K562 (cell line): Measurements from ENCODE around the gene CDKN2B. TPM values are rescaled to one million over a fixed set of nuclear protein-coding genes. Genes with fewer than 3 reads are reported as not detected.

Source experiments
- ATAC-seq: fragments of 200-7000 bp; cut with Tn5 transposase; 3 replicates; pipeline ENCODE4 v1.9.1; 2020; ENCODE audit warnings: moderate library complexity
- BruUV-seq: library from RNA; stranded (reverse); fragments of 400-500 nt; replicated peaks from 2 replicates; lab custom pipeline; 2021; lab: Mats Ljungman, UMichigan
- CTCF ChIA-PET: fragments of 300-600 bp; formaldehyde crosslinking; extraction: SDS; loops from one replicate; lab custom pipeline; 2021; ENCODE audit warnings: low intra/inter-chr PET ratio; lab: Yijun Ruan, JAX
- POLR2A ChIA-PET: fragments of 300-600, 350-650 bp; sonication (Branson Sonifier 250); formaldehyde crosslinking; extraction: SDS; loops from one replicate; lab custom pipeline; 2021; ENCODE audit warnings: antibody characterized with exemption, inconsistent platforms; lab: Yijun Ruan, JAX
- DNase-seq, 4 experiments: peaks; one replicate each; pipeline versions ENCODE4 v3.0.0 to v3.0.0-alpha.2; 2011 to 2018; ENCODE audit warnings: low spot score in 3 of 4, mixed read lengths in 3 of 4; ENCODE audit errors: extremely low read depth in 1 of 4
- FAIRE-seq: peaks from 2 replicates; lab custom pipeline; 2011; peaks lifted over from hg19 to GRCh38; lab: Jason Lieb, UNC
- H2AFZ ChIP-seq: 2 replicates; pipeline ENCODE4 v1.6.0; 2011; ENCODE audit warnings: low read depth, low read length, control low read depth, inconsistent platforms
- H3K27ac ChIP-seq: fragments of 200-600 bp; 3 replicates; pipeline ENCODE4 v1.8.0; 2011; ENCODE audit warnings: low read depth, mild to moderate bottlenecking, control low read depth, inconsistent platforms, low read length, moderate library complexity, mixed read lengths; ENCODE audit errors: extremely low read depth
- H3K27me3 ChIP-seq, 2 experiments: fragments of 300-600 bp in 1 of 2; 2 replicates in 1 of 2; 3 replicates in 1 of 2; pipeline versions ENCODE4 v1.6.0 to v1.8.0; 2011; ENCODE audit warnings: inconsistent platforms in 2 of 2, low read length in 2 of 2, mild to moderate bottlenecking in 1 of 2, mixed read lengths in 1 of 2, moderate library complexity in 1 of 2; ENCODE audit not compliant: control insufficient read depth in 2 of 2, insufficient read depth in 2 of 2
- H3K36me3 ChIP-seq: fragments of 300-600 bp; 3 replicates; pipeline ENCODE4 v1.8.0; 2011; ENCODE audit warnings: mild to moderate bottlenecking, low read length, inconsistent platforms; ENCODE audit not compliant: control insufficient read depth, insufficient read depth
- H3K4me1 ChIP-seq, 2 experiments: fragments of 200-600 bp in 1 of 2; replicated peaks in 1 of 2; 2 replicates in 1 of 2; 3 replicates in 1 of 2; pipeline versions ENCODE4 v1.5.1 to v1.8.0; 2011; ENCODE audit warnings: inconsistent platforms in 2 of 2, low read length in 2 of 2, mild to moderate bottlenecking in 1 of 2, mixed read lengths in 1 of 2, moderate library complexity in 1 of 2; ENCODE audit not compliant: control insufficient read depth in 2 of 2, insufficient read depth in 2 of 2
- H3K4me2 ChIP-seq: 2 replicates; pipeline ENCODE4 v1.6.1; 2011; ENCODE audit warnings: low read length, control low read depth, inconsistent platforms, mixed read lengths; ENCODE audit not compliant: insufficient read depth
- H3K4me3 ChIP-seq: fragments of 200-600 bp; sonication (generic), shearing (Covaris generic); 2 replicates; pipeline ENCODE4 v1.5.1; 2016; ENCODE audit warnings: control low read depth, inconsistent platforms
- H3K79me2 ChIP-seq: fragments of 200-600 bp; 3 replicates; pipeline ENCODE4 v1.8.0; 2011; ENCODE audit warnings: low read length, inconsistent platforms; ENCODE audit not compliant: control insufficient read depth, insufficient read depth
- H3K9ac ChIP-seq, 2 experiments: 2 replicates each; pipeline versions ENCODE4 v1.6.0 to v1.6.1; 2011; ENCODE audit warnings: low read depth in 2 of 2, low read length in 2 of 2, control low read depth in 1 of 2, inconsistent platforms in 1 of 2, mild to moderate bottlenecking in 1 of 2, mixed read lengths in 1 of 2; ENCODE audit not compliant: insufficient read depth in 1 of 2
- H3K9me1 ChIP-seq: one replicate; pipeline ENCODE4 v1.6.0; 2011; ENCODE audit warnings: inconsistent platforms, mild to moderate bottlenecking, low read length, moderate library complexity; ENCODE audit not compliant: control insufficient read depth, insufficient read depth
- H3K9me3 ChIP-seq: replicated peaks from 2 replicates; pipeline ENCODE4 v1.5.1; 2011; ENCODE audit warnings: low read depth, low read length, inconsistent platforms; ENCODE audit not compliant: control insufficient read depth, insufficient read depth
- H4K20me1 ChIP-seq: replicated peaks from 2 replicates; pipeline ENCODE4 v1.6.1; 2011; ENCODE audit warnings: low read length, inconsistent platforms, mixed read lengths; ENCODE audit not compliant: control insufficient read depth, insufficient read depth
- AFF4 ChIP-seq: sonication (generic); formaldehyde crosslinking; IDR thresholded peaks from 2 replicates; pipeline ENCODE4 v1.8.0; 2023; ENCODE audit warnings: mild to moderate bottlenecking, missing genetic modification reagents
- CBFB ChIP-seq: sonication (generic); formaldehyde crosslinking; IDR thresholded peaks from 2 replicates; pipeline ENCODE4 v1.4.0; 2020; ENCODE audit warnings: mild to moderate bottlenecking, missing genetic modification reagents
- HDAC6 ChIP-seq: IDR thresholded peaks from 2 replicates; pipeline ENCODE4 v1.6.1; 2012; ENCODE audit warnings: low read depth, mild to moderate bottlenecking, control low read depth, inconsistent platforms, low read length, moderate library complexity
- KDM1A ChIP-seq, 2 experiments: fragments of 450-650 bp; IDR thresholded peaks; 2 replicates each; pipeline ENCODE4 v1.6.1; 2016; ENCODE audit warnings: mild to moderate bottlenecking in 2 of 2
- NR1H2 ChIP-seq: sonication (generic); formaldehyde crosslinking; IDR thresholded peaks from 2 replicates; pipeline ENCODE4 v1.4.0; 2020; ENCODE audit warnings: mild to moderate bottlenecking, missing genetic modification reagents
- ZNF592 ChIP-seq: fragments of 450-650 bp; IDR thresholded peaks from 2 replicates; pipeline ENCODE4 v1.6.1; 2017; ENCODE audit warnings: antibody characterized with exemption, mild to moderate bottlenecking
- WGBS: fragments of 100-300 bp; shearing (Covaris generic); methylation state at CpG from one replicate; pipeline ENCODE4 v1.1.6; 2016; ENCODE audit warnings: low coverage, mixed read lengths; ENCODE audit not compliant: insufficient coverage; ENCODE audit errors: missing lambda C conversion rate; 5-methylcytosine and 5-hydroxymethylcytosine counted together
- in situ Hi-C: fragments of 300-500 bp; cut with MboI; formaldehyde crosslinking; loops from 4 replicates; pipeline ENCODE4 v1.15.0; 2018; ENCODE audit warnings: inconsistent platforms, mixed read lengths
- intact Hi-C: fragments of 100-400 bp; cut with micrococcal nuclease; formaldehyde crosslinking; loops from 2 replicates; pipeline ENCODE4 v1.14.2; 2022
- polyA plus RNA-seq, 8 experiments: library from polyadenylated mRNA; depleted of rRNA in 4 of 8; stranded (reverse) in 5 of 8; unstranded in 3 of 8; fragments of >200 nt; fragmentation: Nextera tagmentation in 2 of 8; fragmentation: Illumina TruSeq in 1 of 8; extraction: Ambion mirVana in 2 of 8; extraction: Trizol in 1 of 8; gene quantifications; 2 replicates each; pipeline versions ENCODE4 v1.2.1 to v1.2.3, GENCODE V29; 2011 to 2014; ENCODE audit warnings: inconsistent platforms in 1 of 8, missing spikeins in 1 of 8
- total RNA-seq, 7 experiments: library from RNA; depleted of rRNA in 6 of 7; stranded (reverse); fragments of >200 nt in 6 of 7; fragmentation: Illumina TruSeq in 2 of 7; extraction: Trizol in 2 of 7; gene quantifications; 2 replicates each; pipeline versions ENCODE4 v1.2.1 to v1.2.3, GENCODE V29; 2011 to 2021; ENCODE audit warnings: low replicate concordance in 1 of 7
- TF ChIP-seq, protein P1 (sequence below): fragments of 450-650 bp; IDR thresholded peaks from 2 replicates; pipeline ENCODE4 v1.6.1; 2016

The CDKN2B gene
- total and polyA plus RNA-seq, 9 of the 15 experiments (the other 6 are each of a cell fraction or from before 2014, with no cell fraction given): not detected

DNA sequence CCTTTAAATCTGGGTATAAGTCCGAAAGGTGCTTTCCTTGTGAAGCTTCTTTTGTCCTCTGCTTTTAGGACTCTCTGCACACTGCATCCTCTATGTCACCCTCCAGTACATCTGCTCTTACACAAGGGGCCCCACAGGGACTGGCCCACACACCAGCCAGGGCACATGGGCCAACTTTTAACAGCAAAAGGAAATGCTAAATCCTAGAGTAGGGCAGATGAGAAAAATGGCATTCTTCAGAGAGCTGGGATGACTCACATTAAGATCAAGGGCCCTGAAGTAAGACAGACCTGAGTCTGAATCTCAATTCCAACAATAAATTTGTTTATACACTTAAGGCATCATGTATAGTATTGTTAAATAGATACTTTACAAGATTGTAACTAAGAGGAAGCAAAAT, 40.3 kb upstream of the CDKN2B start:
- Histone ChIP-seq H3K9ac (no peak overlapping the region), H3K9me3 (no peaks in the 10 kb centered on the region)
- DNase-seq: no peak
- TF ChIP-seq CBFB (CRISPR knock-in tag) (no peak), NR1H2 (CRISPR knock-in tag) (no peak), HDAC6 (no peak)
- TF ChIP-seq, protein P1, sequence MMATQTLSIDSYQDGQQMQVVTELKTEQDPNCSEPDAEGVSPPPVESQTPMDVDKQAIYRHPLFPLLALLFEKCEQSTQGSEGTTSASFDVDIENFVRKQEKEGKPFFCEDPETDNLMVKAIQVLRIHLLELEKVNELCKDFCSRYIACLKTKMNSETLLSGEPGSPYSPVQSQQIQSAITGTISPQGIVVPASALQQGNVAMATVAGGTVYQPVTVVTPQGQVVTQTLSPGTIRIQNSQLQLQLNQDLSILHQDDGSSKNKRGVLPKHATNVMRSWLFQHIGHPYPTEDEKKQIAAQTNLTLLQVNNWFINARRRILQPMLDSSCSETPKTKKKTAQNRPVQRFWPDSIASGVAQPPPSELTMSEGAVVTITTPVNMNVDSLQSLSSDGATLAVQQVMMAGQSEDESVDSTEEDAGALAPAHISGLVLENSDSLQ: no peak
- TF ChIP-seq, all 486 proteins: peak for 0
- in situ Hi-C loops (no loop called here), intact Hi-C loops (no loop called here)
- Histone ChIP-seq H3K36me3 (no peaks in the 10 kb centered on the region), H3K27me3 (no peaks in the 10 kb centered on the region), H3K79me2 (no peaks in the 10 kb centered on the region), H3K4me3 (no peak overlapping the region), H2AFZ (no peak overlapping the region), H3K4me1 (no peaks in the 10 kb centered on the region), H3K4me2 (no peak overlapping the region), H3K9me1 (no peaks in the 10 kb centered on the region), H4K20me1 (no peaks in the 10 kb centered on the region), H3K27ac (no peak overlapping the region)
- ATAC-seq (no peak), FAIRE-seq (no peak)
- BruUV-seq: no TSS peak
- CTCF ChIA-PET: no interaction called here
- POLR2A ChIA-PET: no interaction called here
- WGBS: no CpG with 5 or more reads among the region's 1 CpG

- no peak for DNase-seq
- no peak overlapping the region for H3K4me3 ChIP-seq
- H2AFZ ChIP-seq: no peak overlapping the region
- in situ Hi-C loops (no loop called here), intact Hi-C loops (no loop called here)
- H3K79me2 ChIP-seq: no peaks in the 10 kb centered on the region
- H3K36me3 ChIP-seq: no peaks in the 10 kb centered on the region
- POLR2A ChIA-PET: no interaction called here
- no peaks in the 10 kb centered on the region for H3K9me3 ChIP-seq
- ATAC-seq: no peak
- H3K9ac ChIP-seq: no peak overlapping the region
- H3K9me1 ChIP-seq: no peaks in the 10 kb centered on the region
- no TSS peak for BruUV-seq
- no peak overlapping the region for H3K27ac ChIP-seq
- H4K20me1 ChIP-seq: no peaks in the 10 kb centered on the region
- no peaks in the 10 kb centered on the region for H3K4me1 ChIP-seq
- no peaks in the 10 kb centered on the region for H3K27me3 ChIP-seq
- H3K4me2 ChIP-seq: no peak overlapping the region
- FAIRE-seq: no peak
- no CpG with 5 or more reads among the region's 2 CpGs for WGBS
- CTCF ChIA-PET: no interaction called here
- TF ChIP-seq AFF4 (CRISPR knock-in tag) (no peak), ZNF592 (no peak), KDM1A (IDR thresholded peaks at IDR 0.05) (no peak)
Observed at GRCh38 chr9:22047596-22047995, 38.5 kb upstream of the CDKN2B start.
